NCI-H1694 (cell line): ENCODE data around the gene ADAMTS14.

Source experiments
- DNase-seq: peaks from one replicate; lab custom pipeline; 2025; lab: John Stamatoyannopoulos, UW

ADAMTS14 gene

DNA sequence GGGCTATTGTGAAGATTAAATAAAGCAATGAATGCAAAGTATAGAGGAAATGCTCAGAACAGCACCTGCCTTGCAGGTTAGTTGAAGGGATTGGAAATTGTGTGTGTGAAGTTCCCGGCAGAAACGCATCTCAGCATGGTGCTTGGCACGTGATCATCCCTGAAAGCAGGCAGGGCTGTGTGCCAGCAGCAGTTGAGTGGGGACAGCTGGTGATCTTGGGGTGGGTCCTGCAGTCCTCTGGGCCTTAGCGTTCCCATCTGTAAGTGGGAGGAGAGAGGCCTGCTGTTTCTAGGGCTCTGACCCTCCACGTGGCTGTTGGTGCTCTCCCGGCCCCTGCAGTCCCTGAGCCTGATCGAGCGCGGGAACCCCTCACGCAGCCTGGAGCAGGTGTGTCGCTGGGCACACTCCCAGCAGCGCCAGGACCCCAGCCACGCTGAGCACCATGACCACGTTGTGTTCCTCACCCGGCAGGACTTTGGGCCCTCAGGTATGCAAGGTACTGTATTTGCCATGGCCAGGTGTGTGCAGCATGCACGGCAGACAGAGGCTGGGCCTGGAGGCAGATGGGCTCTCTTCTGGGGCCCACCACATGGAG, 57.6 kb downstream of the ADAMTS14 start:
- DNase-seq: peak; percentile 85

- no peak for DNase-seq
These were observed 58.6 kb downstream of the ADAMTS14 start for GRCh38 chr10:70730955-70731354.

- no peak for DNase-seq
These were observed 60.3 kb downstream of the ADAMTS14 start for GRCh38 chr10:70732569-70732968.

DNA sequence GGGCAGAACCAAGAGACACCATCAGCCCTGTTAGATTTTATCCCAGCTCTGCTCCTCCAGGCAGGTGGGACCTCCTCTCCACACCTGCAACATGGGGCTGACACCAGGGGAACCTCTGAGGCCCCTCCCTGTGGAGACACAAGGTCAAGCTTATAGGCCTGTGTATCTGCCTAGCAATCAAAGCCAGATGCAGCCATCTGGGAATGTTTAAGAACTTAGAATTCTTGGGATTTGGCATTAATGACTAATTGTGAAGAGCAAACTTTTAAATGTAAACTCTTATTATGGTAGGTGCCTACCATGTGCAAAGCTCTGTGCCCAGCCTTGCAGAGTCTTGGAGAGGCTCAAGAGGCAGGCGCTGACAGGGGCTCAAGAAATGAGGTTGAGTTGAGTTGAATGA, 60.7 kb downstream of the ADAMTS14 start:
- no peak for DNase-seq

DNA sequence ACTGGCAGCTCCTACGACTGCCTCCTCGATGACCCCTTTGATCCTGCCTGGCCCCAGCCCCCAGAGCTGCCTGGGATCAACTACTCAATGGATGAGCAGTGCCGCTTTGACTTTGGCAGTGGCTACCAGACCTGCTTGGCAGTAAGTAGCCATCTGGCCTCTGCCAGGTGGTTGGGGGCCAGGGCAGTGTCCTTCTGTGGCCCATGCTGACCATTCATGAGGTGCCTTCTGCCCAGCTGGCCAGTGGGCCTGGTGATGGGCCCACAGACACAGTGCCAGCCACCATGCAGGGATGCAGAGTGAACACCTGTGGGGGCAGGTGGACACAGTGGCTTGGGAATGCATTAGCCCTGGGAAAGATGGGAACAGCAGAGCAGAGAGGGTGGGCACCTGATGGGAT, 62.9 kb downstream of the ADAMTS14 start:
- no peak for DNase-seq

- no peak for DNase-seq
These were observed 64.2 kb downstream of the ADAMTS14 start for GRCh38 chr10:70736525-70736924.

DNA sequence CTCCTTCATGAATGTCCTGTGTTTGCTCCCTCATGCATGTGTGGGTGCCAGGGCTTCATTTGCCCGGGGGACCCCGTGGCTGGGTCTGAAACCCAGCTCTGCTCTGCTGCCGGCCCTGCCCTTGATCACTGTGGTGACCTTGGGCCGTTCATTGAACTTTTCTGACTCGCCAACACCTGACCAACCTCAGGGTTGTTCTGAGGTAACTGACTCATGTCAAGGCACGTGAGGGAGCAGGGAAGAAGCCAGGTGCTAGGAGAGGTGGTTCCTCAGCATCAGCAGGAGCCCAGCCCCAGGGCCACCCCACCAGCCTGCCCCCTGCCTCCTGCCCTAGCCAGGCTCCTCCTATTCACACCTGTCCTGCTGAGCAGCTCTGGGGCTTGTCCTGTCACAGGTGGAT, 64.9 kb downstream of the ADAMTS14 start:
- no peak for DNase-seq

GRCh38 chr10:70738006-70738760, 65.9 kb downstream of the ADAMTS14 start:
- DNase-seq: no peak

- no peak for DNase-seq
These were observed 66.4 kb downstream of the ADAMTS14 start for GRCh38 chr10:70738761-70739121.

- DNase-seq: no peak
These were observed 68.3 kb downstream of the ADAMTS14 start for GRCh38 chr10:70740406-70741288.

- DNase-seq: no peak
These were observed 70.5 kb downstream of the ADAMTS14 start for GRCh38 chr10:70742537-70743429.

DNA sequence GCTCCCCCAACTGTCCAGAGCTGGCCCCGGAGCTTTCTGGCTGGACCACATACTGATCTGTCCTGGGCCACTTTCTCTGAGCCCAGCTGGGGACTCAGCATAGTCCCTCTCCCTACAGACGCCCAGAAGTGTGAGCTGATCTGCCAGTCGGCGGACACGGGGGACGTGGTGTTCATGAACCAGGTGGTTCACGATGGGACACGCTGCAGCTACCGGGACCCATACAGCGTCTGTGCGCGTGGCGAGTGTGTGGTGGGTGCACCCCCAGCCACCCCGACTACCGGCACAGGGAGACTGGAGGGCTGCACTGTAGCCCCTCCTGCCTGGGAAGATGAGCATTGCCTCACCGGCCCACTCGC, 71.1 kb downstream of the ADAMTS14 start:
- DNase-seq: no peak

DNA sequence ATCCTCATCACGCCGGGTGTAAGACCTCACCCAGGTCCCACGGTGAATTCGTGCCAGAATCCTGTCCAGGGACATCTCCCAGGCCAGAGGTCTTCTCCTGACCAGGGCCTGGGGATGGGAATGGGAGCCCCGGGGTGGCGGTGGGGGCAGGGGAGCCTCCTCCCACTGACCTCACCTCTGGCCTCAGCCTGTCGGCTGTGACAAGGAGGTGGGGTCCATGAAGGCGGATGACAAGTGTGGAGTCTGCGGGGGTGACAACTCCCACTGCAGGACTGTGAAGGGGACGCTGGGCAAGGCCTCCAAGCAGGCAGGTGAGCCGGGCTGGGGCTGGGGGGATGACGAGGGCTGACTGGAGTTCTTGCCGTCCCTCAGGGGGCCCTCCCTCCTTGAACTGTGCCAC, 71.6 kb downstream of the ADAMTS14 start:
- no peak for DNase-seq

GRCh38 chr10:70744617-70745143, 72.4 kb downstream of the ADAMTS14 start:
- no peak for DNase-seq

- DNase-seq: no peak
These were observed 73.2 kb downstream of the ADAMTS14 start for GRCh38 chr10:70745555-70745954.

DNA sequence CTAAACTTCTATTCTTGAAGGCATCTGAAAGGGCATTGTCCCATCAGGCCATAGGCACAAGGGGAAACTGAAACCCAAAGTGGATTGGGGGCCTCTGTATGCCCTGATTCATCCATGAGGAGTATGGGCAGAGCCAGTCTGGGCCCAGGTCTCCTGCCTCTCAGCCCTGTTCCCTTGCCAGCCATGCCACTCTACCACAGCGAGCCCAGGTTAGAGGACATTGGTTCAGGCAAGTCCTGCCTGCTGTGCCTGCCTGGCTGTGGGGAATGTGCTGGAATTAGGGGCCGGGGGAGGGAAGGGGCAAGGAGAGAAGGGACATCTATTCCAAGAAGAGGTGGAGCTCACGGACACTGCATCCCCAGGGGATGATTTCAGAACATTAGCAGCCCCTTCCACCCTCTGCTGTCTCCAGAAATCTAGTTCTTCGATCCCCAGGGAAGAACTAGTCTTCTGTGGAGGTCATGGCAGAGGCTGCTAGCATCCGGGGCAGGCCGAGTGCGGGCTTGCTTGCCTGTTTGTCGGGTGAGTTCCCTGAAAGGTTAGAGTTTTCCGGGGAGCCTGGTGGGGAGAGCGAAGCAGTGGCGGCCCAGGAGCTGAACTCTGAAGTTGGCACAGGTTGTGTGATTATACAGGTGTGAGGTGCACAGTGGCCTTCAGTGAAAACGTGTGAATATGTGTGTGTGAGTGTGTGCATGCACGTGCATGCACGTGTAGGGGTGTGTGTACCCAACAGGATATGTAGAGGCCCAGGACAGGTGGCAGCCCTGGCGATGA, 75.1 kb downstream of the ADAMTS14 start:
- no peak for DNase-seq

GRCh38 chr10:70748305-70748704, 76.0 kb downstream of the ADAMTS14 start:
- no peak for DNase-seq

DNA sequence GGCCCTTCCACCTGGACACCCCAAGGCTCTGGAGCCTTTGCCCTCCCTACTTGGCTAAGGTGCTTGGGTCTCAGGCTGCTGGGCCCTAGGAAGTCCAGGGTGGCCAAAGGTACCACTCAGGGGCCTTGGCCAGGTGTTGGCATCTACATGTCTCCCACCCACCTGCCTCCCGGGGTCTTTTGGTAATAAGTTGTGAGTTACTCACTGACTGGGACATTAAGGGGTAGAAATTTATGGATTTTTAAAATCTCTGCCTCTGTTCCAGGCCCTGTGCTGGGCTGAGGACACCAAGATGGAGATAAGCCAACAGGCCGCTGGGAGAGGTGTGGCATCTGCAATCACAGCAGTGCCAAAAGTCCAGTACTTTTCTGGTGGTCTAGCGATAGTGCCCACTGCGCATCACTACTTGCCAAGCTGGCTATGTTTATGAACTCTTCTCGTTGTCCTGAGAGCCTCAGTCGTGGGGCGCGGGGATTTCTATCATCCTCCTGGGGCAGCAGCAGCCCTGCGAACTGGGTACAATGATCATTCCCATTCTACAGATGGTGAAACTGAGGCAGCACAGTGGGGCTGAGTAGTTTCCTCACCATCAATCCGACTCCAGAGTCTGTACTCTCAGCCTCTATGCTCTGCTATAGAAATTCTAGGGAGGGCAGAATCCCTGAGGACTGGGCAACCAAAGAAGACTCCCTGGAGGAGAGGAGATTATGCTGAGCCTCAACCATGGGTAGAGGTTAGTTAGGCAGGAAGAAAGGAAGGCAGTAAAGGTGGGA, 76.7 kb downstream of the ADAMTS14 start:
- DNase-seq: no peak

GRCh38 chr10:70749756-70750155, 77.5 kb downstream of the ADAMTS14 start:
- no peak for DNase-seq

DNA sequence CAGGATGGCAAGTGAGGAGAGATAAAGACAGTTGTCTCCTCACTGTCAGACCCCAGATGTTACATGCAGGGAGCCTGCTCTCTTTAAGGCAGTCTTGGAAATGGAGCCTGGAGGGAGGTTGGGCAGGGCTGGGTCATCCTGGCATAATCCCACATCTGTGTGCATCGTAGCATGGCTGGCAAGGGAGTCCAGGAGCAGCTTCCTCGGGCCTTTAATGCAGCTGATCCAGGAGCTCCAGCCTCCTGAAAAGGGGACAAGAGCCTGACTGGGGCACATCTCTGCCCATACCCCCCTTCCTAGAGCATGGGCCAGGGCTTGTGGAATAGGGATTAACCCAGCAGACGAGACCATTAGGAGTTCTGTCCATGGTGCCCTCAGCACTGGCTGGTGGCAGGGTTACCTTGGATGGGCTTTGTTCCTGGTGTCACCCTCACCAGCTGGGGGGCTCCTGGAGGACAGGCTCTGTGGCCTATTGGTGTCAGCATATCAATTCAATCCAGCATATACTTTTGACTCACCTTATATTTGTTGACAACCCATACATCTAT, 77.9 kb downstream of the ADAMTS14 start:
- no peak for DNase-seq
